RCC 7860 (cell line): Measurements from ENCODE around the gene SCN2B.

Experiments
- DNase-seq: peaks from one replicate; pipeline ENCODE4 v3.0.0-alpha.2; 2015; ENCODE audit warnings: low spot score
- FAIRE-seq: peaks from 2 replicates; lab custom pipeline; 2012; peaks lifted over from hg19 to GRCh38; lab: Jason Lieb, UNC

The SCN2B gene

DNA sequence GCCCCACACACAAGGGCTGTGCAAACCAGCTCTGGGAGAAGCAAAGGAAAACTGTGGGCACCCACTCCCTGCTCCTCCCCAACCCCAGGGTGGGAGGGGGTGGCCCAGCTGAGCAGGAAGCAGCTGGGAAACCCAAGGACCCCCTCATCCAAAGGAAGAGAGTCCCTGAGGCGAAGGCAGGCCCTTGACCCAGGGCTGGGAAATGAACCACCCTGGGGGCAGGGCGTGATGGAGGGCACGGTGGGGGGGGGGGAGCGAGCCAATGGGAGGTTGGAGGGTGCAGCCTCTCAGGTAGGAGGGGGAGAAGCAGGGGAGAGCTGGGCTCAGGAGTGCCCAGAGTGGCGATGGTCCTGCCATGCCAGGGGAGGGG, 40.7 kb downstream of the SCN2B start:
- FAIRE-seq: no peak
- no peak for DNase-seq

DNA sequence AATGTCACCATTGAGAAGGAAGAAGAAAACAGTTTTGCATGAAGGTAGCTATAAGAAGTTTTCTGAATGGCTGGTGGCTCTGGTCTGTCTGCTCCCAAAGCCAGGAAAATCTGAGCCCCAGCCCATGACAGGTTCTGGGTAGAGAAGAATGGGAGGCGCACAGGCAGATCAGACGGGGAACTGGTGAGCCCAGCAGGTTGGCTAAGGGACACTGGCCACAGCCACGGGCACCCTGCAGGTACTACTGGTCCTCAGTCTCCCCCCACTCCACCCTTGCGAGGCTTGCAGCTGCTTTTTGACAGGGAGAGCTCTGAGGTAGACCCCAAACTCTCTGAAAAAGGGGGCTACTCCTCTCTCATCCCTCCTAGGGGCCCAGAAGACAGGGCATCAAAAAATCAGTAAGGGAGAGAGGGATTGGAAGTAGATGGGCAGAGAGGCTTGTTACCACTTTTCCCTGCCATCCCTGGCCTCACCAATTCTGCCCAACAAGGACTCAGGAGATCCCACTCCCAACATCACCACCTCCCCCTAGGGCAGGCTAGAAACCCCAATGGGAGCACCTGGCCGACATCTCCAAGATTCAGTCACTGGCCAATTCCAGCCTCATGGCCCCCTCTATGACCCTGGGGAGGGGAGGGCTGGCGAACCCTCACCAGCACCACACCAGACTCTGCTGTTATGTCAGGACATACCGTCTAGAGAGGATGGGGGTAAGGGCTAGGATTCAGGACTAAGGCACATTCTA, 41.2 kb downstream of the SCN2B start:
- FAIRE-seq (no peak), DNase-seq (no peak)

DNA sequence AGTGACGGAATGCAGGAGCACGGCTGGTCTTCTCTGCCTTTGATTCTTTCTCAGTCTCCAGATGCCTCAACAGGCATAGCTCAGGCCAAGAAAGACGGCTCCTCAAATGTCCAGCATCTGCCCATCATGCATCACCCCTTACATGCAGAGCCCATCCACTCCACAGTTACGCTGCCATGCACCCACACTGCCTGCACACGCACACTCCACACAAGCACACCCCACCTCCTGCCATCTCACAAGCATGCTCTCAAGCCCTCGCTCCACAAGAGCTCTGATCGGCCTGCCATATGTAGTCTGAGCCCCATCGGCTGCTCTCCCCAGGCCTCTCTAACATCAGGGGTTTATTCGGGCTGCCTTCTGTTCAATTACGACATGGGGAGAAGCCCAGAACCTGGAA, 42.6 kb downstream of the SCN2B start:
- DNase-seq: no peak
- FAIRE-seq: no peak

DNA sequence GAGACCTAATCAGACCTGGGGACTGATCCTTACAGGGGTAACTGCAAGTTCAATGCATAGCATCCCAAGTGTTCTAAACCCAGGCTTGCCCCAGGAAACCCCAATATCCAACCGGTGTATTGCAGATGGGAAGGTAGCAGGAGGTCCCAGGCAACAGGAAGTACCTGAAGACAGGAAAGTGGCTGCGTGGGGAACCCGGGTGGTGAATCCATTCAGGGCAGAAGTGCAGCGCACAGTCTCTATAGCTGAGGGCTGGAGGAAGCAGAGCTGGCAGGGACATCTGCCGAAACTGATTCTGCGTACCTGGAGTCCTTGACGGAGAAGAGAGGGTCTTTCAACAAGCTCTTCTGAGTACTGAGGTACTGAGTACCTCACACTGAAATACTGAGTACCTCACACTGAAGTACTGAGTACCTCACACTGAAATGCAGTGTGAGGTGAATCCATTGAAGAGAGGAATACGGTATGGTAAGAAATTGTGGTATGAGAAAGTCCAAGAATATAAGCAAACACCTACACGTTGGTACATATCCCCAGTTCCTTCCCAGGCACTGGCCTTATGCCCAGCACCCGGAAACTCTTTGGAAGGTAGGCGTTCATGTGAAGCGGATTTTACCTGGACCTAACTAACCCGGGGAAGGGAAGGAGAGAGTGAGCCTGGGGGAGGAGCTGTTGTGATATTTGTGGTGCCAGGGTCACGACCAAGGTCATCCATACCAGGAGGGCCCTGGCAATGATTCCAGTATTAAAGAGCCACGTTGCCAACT, 43.9 kb downstream of the SCN2B start:
- FAIRE-seq: no peak
- no peak for DNase-seq

DNA sequence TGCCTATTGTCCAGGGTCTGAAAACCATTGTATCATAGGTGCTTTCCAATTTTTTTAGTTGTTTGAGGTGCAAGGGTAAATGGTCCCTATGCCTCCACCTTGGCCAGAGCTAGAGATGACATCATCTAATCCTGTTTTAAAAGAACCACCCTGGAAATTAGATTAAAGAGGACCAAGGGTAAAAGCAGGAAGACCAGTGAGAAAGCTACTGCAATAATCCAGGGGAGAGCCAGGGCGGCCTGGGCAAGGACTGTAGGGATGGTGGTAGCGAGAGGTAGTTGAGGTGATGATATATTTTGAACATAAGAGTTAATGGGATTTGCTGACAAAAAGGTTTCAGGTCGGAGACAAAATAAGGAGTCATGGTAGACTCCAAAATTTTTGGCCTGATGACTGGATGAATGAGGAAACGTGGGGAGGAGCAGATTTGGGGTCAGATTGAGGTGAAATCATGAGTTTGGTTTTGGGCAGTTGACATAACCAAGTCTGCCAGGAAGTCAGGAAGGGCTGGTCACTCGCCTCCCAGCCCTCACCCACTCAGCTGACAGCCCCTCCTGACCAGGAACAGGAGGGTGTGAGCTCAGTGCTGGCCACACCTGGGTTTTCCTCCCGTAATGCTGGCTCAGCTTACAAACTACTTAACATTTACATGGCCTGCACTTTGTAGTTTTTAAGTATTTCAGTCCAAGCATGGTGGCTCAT, 46.8 kb downstream of the SCN2B start:
- DNase-seq (no peak), FAIRE-seq (no peak)

DNA sequence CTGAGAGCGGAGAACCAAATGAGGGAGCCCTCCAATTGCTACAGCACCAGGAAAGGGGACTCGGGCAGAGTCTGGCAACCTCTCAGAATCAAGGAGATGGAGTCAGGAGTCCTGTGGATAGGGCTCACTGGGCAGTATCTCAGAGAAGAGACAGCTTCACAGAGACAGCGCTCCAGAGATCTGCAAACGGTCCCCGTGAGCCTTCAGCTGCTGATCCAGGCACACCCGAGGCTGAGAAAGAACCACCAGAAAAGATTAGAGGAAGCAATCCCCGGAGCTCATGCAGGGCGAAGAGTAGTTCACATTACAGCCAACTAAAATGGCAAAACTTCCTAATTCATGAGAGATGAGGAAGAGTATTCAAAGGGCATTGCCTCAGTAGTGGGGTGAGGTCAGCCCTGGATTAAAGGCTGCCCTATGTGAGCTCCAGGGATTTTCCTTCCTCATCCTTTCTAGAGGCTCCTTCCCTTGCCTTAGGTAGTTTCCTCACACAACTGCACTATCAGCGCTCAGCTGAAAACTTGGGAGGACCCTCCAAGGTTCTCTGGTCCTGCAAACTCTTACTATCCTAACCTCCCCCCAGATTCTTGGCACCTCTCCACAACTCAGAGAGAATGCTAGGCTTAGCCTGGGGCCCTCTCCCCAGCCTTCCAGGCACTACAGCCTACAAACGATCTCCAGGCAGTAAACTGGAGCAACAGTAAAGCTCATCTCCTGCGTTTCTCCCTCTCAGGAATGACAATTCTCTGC, 47.5 kb downstream of the SCN2B start:
- FAIRE-seq (no peak), DNase-seq (no peak)

DNA sequence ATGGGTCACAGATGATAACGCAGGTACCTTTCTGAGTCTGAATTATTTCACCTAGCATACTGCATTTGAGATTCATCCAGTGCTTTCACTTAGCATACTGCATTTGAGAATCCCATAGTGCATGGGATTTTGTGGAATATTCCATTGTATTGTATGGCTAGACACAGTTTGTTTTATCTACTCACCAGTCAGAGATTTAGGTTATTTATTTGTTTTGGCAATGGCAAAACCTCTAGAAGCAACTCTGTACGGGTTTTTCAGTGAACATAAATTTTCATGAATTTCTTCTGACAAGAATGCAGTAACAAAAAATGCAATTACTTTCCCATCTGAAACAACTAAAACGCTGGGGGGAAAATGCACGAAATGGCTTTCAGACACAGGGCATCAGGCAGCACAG, 48.1 kb downstream of the SCN2B start:
- no peak for FAIRE-seq
- no peak for DNase-seq

DNA sequence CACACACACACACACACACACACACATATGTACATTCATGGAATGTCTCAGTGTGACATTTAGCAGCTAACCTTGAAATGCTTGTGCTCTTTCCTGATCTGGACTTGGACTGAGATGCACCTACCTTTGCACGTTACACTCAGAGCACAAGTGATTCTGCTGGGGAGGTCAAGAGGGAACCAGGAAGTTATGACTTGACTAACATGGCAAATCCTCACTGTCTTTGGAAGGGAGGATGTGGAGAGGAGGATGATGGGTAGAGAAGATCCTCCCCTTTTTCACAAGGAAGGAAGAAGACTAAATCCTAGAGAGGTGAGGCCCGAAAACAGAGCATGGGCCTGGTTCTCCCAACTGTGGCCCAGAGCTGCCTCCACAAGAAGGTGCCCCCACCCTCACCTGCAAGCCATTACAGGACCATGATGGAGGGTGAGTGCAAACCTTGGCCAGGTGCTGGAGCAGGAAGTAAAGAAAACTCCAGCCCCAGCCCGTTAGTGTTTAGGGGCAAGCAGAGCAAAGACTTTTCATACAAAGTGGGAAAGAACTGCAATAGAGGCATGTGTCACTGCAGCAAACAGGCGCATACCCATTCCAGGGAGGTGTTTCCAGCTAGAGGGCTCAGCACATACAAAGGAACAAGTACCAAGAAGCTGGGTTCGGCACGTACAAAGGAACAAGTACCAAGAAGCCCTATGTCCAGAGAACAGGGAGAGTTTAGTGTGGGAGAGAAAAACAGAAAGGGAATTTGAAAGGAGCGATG, 50.2 kb downstream of the SCN2B start:
- FAIRE-seq (no peak), DNase-seq (no peak)

DNA sequence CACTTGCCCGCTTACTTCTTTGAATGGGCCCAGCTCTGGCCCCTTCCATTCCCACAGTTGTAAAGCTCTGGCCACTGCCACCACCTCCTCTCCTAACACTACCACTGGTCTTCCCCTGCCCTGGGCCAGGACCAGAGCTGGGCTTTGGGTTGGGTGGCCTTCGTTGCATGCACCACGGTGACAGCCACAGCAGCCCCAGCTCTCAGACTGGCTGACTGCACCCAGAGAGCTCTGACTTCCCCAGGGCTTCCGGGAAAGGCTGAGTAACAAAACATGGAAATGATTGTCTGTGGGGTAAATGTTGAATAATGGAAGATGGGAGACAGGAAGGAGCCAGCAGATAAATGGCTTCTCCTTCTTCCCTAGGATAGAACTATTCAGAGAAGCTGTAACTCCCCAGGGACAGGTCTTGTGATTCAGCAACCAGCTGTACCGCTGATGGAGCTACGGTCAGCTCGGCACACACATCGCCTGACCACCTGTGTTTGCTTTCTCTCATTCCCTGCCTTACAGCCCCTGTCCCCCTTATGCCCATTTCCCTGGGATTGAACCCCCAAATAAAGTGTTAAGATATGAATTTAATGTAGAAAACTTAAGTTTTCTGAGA, 51.4 kb downstream of the SCN2B start:
- no peak for FAIRE-seq
- no peak for DNase-seq

DNA sequence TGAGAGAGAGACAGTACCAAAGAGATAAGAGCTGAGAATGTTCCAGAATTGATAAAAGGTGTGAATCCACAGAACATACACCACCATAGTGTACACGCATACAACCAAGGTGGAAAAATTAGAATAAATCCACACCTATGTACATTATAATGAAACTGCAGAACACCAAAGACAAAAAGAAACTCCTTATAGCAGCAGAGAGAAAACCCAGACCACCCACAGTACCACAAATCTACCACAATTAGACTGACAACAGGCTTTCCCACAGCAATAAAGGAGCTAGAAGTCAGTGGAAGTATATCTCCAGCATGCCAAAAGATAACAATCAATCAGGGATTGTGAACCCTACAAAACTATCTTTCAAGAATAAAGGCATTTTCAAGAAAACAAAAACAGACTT, 55.6 kb downstream of the SCN2B start:
- FAIRE-seq (no peak), DNase-seq (no peak)

DNA sequence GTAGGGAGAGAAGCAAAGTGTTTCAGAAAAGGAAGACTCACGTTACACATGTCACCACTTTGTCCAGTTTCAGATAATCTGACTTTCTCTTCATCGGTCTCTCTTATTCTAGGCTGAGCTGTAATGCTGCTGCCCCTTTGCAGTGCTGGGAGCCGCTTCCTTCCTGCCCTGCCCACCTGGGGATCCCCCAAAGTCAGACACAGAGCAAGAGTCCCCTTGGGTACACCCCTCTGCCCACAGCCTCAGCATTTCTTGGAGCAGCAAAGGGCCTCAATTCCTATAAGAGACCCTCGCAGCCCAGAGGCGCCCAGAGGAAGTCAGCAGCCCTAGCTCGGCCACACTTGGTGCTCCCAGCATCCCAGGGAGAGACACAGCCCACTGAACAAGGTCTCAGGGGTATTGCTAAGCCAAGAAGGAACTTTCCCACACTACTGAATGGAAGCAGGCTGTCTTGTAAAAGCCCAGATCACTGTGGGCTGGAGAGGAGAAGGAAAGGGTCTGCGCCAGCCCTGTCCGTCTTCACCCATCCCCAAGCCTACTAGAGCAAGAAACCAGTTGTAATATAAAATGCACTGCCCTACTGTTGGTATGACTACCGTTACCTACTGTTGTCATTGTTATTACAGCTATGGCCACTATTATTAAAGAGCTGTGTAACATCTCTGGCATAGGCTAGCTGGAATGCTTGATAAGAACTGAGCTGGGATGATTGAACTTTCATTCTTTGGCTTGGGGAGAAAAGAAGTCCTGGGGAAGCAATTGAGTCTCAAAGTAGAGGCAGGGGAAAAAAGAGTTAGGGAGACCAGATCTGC, 58.4 kb downstream of the SCN2B start:
- no peak for FAIRE-seq

DNA sequence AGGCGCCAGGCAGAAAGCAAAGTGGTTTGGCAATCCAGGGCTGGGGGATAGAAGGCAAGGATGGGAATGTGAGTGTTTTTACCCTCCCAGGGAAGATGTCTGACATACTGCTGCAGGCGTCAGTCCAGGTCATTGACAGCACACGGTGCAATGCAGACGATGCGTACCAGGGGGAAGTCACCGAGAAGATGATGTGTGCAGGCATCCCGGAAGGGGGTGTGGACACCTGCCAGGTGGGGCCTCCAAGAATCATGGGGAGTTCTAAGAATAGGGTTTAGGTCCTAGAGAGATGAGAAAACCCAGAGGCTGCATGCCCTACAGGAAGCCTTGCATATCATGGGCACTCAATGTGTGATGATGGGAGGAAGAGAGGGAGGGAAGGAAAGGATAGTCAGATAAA, 61.4 kb downstream of the SCN2B start:
- FAIRE-seq (no peak), DNase-seq (no peak)

More for the DNA sequence above, 58.4 kb downstream of the SCN2B start:
- DNase-seq: no peak

DNA sequence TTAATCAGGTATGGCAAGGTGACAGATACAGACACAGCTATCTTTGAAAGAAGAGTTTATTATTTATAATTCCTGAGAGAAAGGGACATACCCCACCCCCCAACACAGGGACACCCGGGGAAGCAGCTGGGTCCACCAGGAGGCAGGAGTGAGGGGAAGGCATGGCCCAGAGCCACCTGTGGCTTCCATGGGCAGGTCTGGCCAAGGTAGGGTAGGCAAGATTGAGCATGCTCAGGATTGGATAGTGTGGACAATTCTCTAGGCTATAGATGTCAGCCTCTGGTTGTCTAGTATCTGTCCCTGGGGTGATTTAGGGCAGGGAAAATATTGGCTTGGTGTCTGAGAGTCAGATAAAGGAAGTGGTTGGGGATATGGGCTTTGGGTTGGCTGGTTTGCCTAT, 62.2 kb downstream of the SCN2B start:
- FAIRE-seq (no peak), DNase-seq (no peak)

DNA sequence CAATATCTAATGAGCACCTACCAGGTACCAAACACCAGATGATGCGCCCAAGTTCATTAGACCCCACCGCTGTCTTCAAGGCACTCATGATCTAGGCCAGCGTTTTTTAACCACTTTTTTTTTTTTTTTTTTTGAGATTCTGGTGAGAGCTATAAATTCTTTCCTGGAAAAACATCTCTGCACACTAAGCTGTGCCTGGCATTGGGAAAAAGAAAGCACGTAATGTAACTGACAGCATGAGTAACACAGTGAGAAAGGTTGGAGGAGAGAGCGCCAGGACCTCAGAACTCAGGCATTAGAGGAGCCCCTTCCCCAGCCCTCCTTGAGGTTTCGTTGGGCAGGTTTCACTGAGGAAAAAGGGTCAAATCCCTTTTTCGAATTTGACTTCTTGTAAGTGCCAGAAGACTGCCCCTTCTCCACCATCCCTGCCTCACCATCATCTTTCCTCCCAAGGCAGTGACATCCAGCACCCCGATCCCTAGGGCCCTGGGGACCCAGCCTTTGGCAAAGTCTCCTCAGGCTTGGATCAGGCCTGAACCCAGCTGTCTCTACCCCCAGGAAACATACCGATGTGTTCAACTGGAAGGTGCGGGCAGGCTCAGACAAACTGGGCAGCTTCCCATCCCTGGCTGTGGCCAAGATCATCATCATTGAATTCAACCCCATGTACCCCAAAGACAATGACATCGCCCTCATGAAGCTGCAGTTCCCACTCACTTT, 63.6 kb downstream of the SCN2B start:
- FAIRE-seq (no peak), DNase-seq (no peak)
